Endodermal cell (in vitro differentiated cells): ENCODE data around the gene NELFA. TPM values are rescaled to one million over a fixed set of nuclear protein-coding genes. Genes with fewer than 3 reads are reported as not detected.

Source experiments
- DNase-seq: peaks from one replicate; pipeline ENCODE4 v3.0.0-alpha.2; 2017
- H3K27ac ChIP-seq: 2 replicates; pipeline ENCODE4 v1.5.1; 2013; ENCODE audit warnings: mild to moderate bottlenecking, low read depth, low read length, moderate library complexity
- H3K27me3 ChIP-seq: 2 replicates; pipeline ENCODE4 v1.6.1; 2013; ENCODE audit warnings: mild to moderate bottlenecking, low read length, moderate library complexity; ENCODE audit not compliant: insufficient read depth, control insufficient read depth, poor library complexity, severe bottlenecking
- H3K36me3 ChIP-seq: 2 replicates; pipeline ENCODE4 v1.7.0; 2013; ENCODE audit warnings: mild to moderate bottlenecking, low read length, moderate library complexity; ENCODE audit not compliant: control insufficient read depth, insufficient read depth
- H3K4me1 ChIP-seq: one replicate; pipeline ENCODE4 v1.7.0; 2013; ENCODE audit warnings: low read length; ENCODE audit not compliant: control insufficient read depth, insufficient read depth
- H3K4me3 ChIP-seq: 2 replicates; pipeline ENCODE4 v1.5.1; 2013; ENCODE audit warnings: mild to moderate bottlenecking, low read length, moderate library complexity
- H3K9ac ChIP-seq: 2 replicates; pipeline ENCODE4 v1.6.1; 2013; ENCODE audit warnings: mild to moderate bottlenecking, low read length, moderate library complexity; ENCODE audit not compliant: poor library complexity, severe bottlenecking; ENCODE audit errors: extremely low read depth
- H3K9me3 ChIP-seq: 2 replicates; pipeline ENCODE4 v1.6.1; 2013; ENCODE audit warnings: mild to moderate bottlenecking, low read length, moderate library complexity; ENCODE audit not compliant: control insufficient read depth
- H3K27ac Mint-ChIP-seq: 2 replicates; pipeline ENCODE4 v1.8.0; 2020; ENCODE audit warnings: mixed read lengths
- H3K27me3 Mint-ChIP-seq: 2 replicates; pipeline ENCODE4 v1.8.0; 2021; ENCODE audit warnings: mild to moderate bottlenecking, mixed read lengths; ENCODE audit not compliant: insufficient read depth
- H3K36me3 Mint-ChIP-seq: 2 replicates; pipeline ENCODE4 v1.8.0; 2020; ENCODE audit warnings: low read depth, mixed read lengths
- H3K4me1 Mint-ChIP-seq: 2 replicates; pipeline ENCODE4 v1.8.0; 2020; ENCODE audit warnings: mixed read lengths
- H3K4me3 Mint-ChIP-seq: 2 replicates; pipeline ENCODE4 v1.8.0; 2020; ENCODE audit warnings: mild to moderate bottlenecking, moderate library complexity, mixed read lengths
- H3K9me3 Mint-ChIP-seq: 2 replicates; pipeline ENCODE4 v1.8.0; 2020; ENCODE audit warnings: mild to moderate bottlenecking, mixed read lengths
- CTCF ChIP-seq: fragments of 200-600 bp; sonication (generic); conservative IDR thresholded peaks from 2 replicates; pipeline ENCODE4 v1.5.0; 2021; ENCODE audit warnings: antibody characterized with exemption, mild to moderate bottlenecking
- WGBS, 2 experiments: methylation state at CpG; one replicate each; pipeline versions ENCODE4 v1.1.5 to v1.1.7; 2013; ENCODE audit warnings: missing lambda C conversion rate in 2 of 2, mixed read lengths in 1 of 2; ENCODE audit not compliant: insufficient coverage in 1 of 2, insufficient read length in 1 of 2; 5-methylcytosine and 5-hydroxymethylcytosine counted together
- total RNA-seq, 2 donors: library from RNA; stranded (reverse); fragmentation: NEBNext Ultra II Directional in 1 of 2; extraction: Animal tissue kit (Norgen Biotek cat#: 25700) in 1 of 2; gene quantifications; 2 replicates in 1 of 2; 3 replicates in 1 of 2; pipeline ENCODE4 v1.2.1, GENCODE V29; 2021

The NELFA gene
- total RNA-seq, 2 donors from 2014 or later = 54.8 to 60.1 TPM

DNA sequence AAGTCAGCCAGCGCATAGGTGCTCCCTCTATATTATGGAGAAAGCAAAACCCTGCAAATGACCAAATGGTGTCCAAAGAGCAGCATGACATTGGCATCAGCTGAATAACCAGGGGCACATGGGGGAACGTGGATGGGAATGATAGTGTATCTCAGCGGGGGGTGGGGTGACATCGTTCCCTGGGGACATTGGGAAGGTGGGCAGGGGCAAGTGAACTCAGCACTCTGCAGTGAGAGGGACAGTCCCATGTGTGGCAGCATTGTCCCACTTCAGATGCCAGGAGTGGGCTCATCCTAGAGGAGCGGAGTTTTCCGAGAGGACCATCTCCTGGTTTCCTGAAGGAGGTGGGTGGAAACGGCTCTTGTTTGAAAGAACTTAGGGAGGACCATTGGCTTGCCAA lies 64.8 kb downstream of the NELFA start:
- no peaks in the 10 kb centered on the region for H3K9me3 ChIP-seq
- no peak overlapping the region for H3K4me3 ChIP-seq

GRCh38 chr4:1940566-1940965 lies 68.2 kb downstream of the NELFA start:
- no peak for DNase-seq
- no peaks in the 10 kb centered on the region for H3K4me1 ChIP-seq
- H3K36me3 Mint-ChIP-seq = peaks cover 48% of the 10 kb centered on the region
- H3K9ac ChIP-seq = no peak overlapping the region
- peak overlapping the region; percentile 45 for H3K27ac Mint-ChIP-seq
- WGBS, 2 experiments = 95 to 96% methylated on average over 6 to 7 of the region's 7 CpGs
- H3K9me3 Mint-ChIP-seq = no peaks in the 10 kb centered on the region
- H3K27me3 ChIP-seq = no peaks in the 10 kb centered on the region
- no peak overlapping the region for H3K27ac ChIP-seq
- no peak for TF ChIP-seq CTCF
- H3K4me3 ChIP-seq = no peak overlapping the region
- H3K27me3 Mint-ChIP-seq = no peaks in the 10 kb centered on the region
- no peaks in the 10 kb centered on the region for H3K9me3 ChIP-seq
- H3K36me3 ChIP-seq = peaks cover 85% of the 10 kb centered on the region
- H3K4me1 Mint-ChIP-seq = no peaks in the 10 kb centered on the region
- no peak overlapping the region for H3K4me3 Mint-ChIP-seq

More for the DNA sequence above, 64.8 kb downstream of the NELFA start:
- Histone ChIP-seq H3K27ac (no peak overlapping the region), H3K9ac (no peak overlapping the region), H3K36me3 (peaks cover 88% of the 10 kb centered on the region), H3K4me1 (no peaks in the 10 kb centered on the region), H3K27me3 (no peaks in the 10 kb centered on the region)
- 91 to 96% methylated on average over 7 of the region's 7 CpGs for WGBS, 2 experiments
- Mint-ChIP-seq H3K27me3 (no peaks in the 10 kb centered on the region), H3K27ac (peak overlapping the region; percentile 58), H3K4me3 (no peak overlapping the region), H3K4me1 (no peaks in the 10 kb centered on the region), H3K36me3 (peaks cover 60% of the 10 kb centered on the region), H3K9me3 (no peaks in the 10 kb centered on the region)
- no peak for DNase-seq
- no peak for TF ChIP-seq CTCF

DNA sequence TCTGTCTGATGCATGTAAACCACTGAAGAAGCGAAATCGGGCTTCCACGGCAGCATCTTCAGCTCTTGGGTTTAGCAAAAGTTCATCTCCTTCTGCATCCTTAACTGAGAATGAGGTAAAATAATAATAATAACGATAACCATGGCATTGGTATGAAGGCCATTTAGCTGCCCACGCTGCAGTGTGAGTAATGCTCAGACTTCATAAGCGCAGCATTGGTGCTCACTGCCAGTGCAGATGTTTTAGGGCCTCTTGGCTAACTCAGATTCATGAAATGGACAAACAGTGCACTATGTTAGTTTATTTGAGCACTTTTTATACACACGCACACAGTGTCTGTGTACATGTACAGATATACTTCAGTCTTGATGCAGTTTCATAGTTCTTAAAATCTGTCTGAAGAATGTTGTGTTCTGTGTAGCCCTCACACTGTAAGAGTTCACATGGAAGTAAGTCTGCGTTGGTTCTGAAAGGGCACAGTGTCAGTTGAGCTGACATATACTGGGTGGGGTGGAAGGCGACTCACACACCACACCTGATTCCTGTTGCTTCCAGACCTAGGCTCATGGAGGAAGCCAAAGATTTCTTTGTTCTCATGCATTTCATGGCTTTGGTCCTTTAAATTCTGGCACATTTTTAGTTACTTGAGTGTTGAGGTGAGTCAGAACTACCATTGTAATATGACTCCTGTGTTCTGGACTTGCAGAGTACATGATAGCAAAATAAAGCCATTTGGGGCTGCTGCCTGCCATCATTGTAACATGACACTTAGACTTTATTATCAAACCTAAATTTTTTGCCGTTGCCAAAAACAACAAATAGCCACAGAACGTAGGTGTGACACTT lies 68.9 kb downstream of the NELFA start:
- H3K9me3 Mint-ChIP-seq = no peaks in the 10 kb centered on the region
- H3K4me3 Mint-ChIP-seq = no peak overlapping the region
- Histone ChIP-seq H3K27me3 (no peaks in the 10 kb centered on the region), H3K36me3 (peaks cover 85% of the 10 kb centered on the region), H3K4me1 (no peaks in the 10 kb centered on the region), H3K9me3 (no peaks in the 10 kb centered on the region), H3K4me3 (no peak overlapping the region), H3K9ac (no peak overlapping the region), H3K27ac (no peak overlapping the region)
- peaks cover 46% of the 10 kb centered on the region for H3K36me3 Mint-ChIP-seq
- DNase-seq = no peak
- 96 to 97% methylated on average over 9 to 11 of the region's 11 CpGs for WGBS, 2 experiments
- H3K4me1 Mint-ChIP-seq = no peaks in the 10 kb centered on the region
- peak overlapping the region; percentile 45 for H3K27ac Mint-ChIP-seq
- TF ChIP-seq CTCF = no peak
- no peaks in the 10 kb centered on the region for H3K27me3 Mint-ChIP-seq
